Erythroblast (primary cell): Measurements from ENCODE around the gene TAB3.

ENCODE experiments used
- GATA1 ChIP-seq: IDR thresholded peaks from 2 replicates; pipeline ENCODE4 v1.6.1; 2011; ENCODE audit warnings: low read depth, mild to moderate bottlenecking, control low read depth, low read length, moderate library complexity
- POLR2A ChIP-seq: IDR thresholded peaks from 2 replicates; pipeline ENCODE4 v1.6.1; 2011; ENCODE audit warnings: mild to moderate bottlenecking, low read length

GRCh38 chrX:30870572-30870971 is 18.5 kb downstream of the TAB3 start:
- TF ChIP-seq POLR2A (no peak), GATA1 (no peak)
